ENCODE measurements around the gene ARHGEF5.
"Not testable (repeated sequence)": the region's sequence is repeated elsewhere in the genome, so short reads cannot be mapped to it uniquely, and the experiment has no call there.

Gene ARHGEF5

GRCh38 chr7:144355176-144355822 is at the start of gene ARHGEF5:
ARHGEF5 (plus strand) TSS chr7:144355402; CDS start chr7:144362670, 7,268 bp downstream.
- DNase-seq = not testable (repeated sequence)

- DNase-seq = not testable (repeated sequence)
Observed at GRCh38 chr7:144309702-144310101, 45.5 kb upstream of the ARHGEF5 start.

GRCh38 chr7:144311218-144311617 is 44.0 kb upstream of the ARHGEF5 start:
- DNase-seq = not testable (repeated sequence)

GRCh38 chr7:144311872-144312469 is 43.2 kb upstream of the ARHGEF5 start, which contains the start of gene OR2A1:
OR2A1 (plus strand) TSS chr7:144312419; CDS start chr7:144318125, 5,706 bp downstream.
- DNase-seq = not testable (repeated sequence)

DNA sequence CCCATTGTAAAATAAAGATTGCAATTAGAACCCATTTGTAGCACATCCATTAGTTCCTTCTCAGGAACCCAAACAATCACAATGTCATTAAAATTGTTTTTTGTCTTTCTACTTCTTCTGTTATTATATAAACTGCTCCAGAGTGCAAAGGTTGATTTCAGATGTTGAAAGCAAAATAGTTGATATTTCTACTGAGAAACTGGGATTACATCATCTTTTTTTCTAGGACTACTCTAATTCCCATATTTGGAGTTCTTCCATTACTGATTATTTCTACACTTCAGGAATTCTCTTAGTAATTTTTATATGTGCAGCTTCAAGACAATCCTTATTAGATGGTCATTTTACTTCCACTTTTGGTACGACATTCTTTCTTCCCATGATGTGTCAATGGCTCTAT is 37.7 kb upstream of the ARHGEF5 start:
- DNase-seq = not testable (repeated sequence)

DNA sequence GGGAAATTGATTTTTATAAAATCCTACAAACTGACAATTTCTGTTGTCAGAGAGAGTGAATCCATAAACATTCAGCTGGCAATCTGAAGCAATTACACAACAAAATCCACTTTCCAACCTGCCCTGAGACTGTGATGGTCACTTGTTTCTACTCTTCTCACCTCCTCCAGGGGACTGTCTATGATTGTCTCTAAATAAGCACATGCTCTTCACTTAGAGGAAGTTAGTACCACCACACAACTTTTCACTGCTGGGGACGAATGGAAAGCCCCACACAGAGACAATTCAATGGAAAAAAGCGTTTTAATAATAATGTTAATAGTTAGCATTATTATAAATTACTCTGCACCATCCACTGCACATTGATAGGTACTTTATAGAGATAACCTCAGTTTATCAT is 35.7 kb upstream of the ARHGEF5 start:
- not testable (repeated sequence) for DNase-seq

- not testable (repeated sequence) for DNase-seq
Observed at GRCh38 chr7:144321677-144322206, 33.5 kb upstream of the ARHGEF5 start.

- not testable (repeated sequence) for DNase-seq
Observed at GRCh38 chr7:144323359-144323758, 31.8 kb upstream of the ARHGEF5 start.

DNA sequence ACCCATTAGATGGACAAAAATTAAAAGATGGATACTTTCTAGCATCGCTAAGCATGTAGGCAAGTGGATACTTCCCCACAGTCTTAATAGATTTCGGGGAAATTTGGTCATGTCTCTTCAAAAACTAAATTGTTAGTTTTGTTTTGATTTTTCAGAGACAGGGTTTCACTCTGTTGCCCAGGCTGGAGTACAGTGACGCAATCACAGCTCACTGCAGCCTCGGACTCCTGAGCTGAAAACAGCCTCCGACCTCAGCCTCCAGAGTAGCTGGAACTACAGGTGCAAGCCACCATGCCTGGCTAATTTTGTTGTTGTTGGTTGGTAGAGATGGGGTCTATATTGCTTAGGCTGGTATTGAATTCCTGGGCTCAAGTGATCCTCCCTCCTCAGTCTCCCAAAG is 29.3 kb upstream of the ARHGEF5 start:
- DNase-seq = not testable (repeated sequence)

DNA sequence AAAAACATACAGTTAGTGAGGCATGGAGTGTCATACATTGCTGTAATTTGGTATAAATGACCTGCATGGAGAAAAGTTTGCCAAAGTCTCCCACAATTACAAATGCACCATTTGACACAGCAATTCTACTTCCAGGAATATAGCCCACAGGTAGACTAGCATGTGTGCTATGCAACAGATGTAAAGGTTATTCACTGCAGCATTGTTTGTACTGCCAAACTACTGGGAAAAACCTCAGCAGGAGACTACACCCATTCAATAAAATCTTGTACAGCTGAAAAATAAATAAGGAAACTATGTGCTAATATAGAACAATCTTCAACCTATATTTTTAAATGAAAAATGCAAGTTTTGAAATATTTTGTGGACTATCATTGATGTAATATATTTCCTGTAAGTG is 25.2 kb upstream of the ARHGEF5 start:
- DNase-seq = not testable (repeated sequence)

DNA sequence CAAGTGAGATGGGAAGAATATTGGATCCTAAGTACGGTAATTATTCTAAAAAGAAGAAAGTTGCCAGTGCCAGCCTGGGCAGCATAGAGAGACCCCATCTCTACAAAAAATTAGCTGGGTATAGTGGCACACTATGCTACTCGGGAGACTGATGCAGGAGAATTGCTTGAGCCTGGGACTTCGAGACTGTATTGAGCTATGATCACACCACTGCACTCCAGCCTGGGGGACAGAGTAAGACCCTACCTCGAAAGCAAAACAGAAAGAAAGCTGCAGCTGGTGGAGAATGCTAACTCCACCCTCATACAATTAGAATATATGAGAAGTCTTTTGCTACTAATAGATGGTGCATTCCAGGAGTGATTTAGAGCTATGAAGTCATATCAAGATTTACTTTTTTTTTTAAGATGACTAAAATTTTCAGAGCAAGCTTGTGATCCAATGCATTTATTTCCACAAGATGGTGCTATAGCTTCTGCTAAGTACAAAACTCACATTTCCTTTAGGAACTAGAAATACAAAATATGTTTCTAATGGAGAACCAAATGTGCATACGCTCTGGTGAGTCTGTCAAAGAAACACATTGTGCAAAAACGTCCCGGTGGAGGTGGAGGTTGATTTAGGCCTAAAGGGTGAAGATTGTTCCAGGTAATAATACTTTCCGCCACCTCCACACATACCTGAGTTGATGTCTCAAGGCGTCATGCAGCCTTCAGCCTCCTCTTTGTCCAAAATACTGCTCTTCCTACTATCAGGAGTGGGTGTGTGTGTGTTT is 23.8 kb upstream of the ARHGEF5 start:
- DNase-seq = not testable (repeated sequence)

DNA sequence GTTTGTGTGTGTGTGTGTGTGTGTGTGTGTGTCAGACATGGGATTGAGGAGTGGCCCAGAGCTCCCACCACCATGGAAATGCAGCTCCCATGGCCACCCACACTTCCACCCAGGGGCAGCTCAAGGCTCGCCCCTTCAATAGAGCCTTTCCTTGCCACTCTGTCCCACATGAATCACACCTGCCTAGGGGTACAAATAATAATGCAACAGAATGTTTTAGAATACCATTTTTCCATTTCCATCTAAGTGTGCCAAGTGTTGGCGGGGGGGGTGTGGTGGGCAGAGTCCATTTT is 23.3 kb upstream of the ARHGEF5 start:
- DNase-seq = not testable (repeated sequence)

DNA sequence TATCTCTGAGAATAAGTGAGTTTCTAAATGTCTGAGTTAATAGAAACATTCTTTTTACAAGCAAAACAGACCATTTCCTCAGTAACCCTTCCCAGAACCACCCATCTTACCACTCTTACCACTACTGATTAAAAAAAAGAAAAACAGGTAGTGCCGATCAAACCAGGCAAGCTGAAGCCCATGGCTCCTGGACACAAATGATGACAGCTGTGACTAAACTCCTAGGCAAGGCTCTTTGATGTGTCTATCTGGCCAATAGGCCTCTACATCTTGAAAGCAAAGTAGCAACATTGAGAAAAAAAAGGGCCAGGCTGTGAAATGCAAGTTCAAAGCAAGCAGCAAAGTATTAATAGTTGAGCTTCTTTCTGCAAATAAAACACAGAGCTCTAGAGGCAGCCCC is 6.6 kb upstream of the ARHGEF5 start:
- DNase-seq = not testable (repeated sequence)

DNA sequence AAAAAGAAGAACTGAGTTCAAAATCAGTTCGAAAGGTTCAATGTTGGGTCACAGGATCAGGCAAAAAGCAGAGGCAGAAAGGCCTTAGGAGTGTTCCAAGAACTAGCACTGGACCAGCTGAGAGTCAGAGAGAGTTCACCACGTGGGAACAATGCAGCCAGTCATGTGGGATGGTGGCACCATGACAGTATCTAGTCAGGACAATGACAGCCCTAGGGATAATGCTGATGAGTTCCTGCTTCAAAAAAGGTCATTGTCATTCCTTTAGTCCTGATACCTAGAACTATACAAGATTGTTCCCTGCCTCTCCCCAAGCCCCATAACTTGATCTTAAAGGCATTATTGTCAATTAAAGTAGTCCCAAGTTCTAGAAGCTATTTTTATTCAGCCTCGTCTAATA is 3.5 kb upstream of the ARHGEF5 start:
- DNase-seq = not testable (repeated sequence)

DNA sequence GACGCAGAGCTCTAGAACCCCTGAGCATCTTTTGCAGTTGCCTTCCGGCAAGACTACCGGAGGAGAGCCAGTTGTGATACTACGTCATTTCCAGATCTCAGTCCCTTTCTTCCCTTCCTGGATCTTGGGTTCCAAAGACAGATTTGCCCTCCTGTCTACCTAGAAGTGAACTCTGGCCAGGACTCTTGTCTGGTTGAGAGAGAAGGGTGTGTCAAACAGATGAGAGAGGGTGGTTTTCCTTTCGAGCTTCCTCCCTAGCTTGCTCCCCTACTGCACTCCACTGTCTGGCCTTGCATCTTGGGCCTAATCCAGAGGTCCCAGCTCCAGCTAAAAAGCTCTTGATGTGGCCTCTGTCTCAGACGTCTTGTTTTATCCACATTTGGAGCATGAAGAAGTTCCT is 983 bp downstream of the ARHGEF5 start:
- not testable (repeated sequence) for DNase-seq

GRCh38 chr7:144356860-144357259 is 1.7 kb downstream of the ARHGEF5 start:
- not testable (repeated sequence) for DNase-seq

GRCh38 chr7:144362061-144362460 is 6.9 kb downstream of the ARHGEF5 start:
- DNase-seq = not testable (repeated sequence)

DNA sequence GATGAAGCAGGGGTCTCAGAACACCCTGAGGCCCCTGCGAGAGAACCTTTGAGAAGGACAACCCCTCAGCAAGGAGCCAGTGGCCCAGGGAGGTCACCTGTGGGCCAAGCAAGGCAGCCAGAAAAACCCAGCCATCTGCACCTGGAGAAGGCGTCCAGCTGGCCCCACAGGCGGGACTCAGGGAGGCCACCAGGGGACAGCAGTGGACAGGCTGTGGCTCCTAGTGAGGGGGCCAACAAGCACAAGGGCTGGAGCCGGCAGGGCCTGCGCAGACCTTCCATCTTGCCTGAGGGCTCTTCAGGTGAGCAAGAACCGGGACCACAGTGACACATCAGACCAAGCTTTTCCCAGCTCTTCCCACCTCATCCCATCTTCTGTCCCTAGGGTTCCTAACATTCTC is 10.3 kb downstream of the ARHGEF5 start:
- not testable (repeated sequence) for DNase-seq

DNA sequence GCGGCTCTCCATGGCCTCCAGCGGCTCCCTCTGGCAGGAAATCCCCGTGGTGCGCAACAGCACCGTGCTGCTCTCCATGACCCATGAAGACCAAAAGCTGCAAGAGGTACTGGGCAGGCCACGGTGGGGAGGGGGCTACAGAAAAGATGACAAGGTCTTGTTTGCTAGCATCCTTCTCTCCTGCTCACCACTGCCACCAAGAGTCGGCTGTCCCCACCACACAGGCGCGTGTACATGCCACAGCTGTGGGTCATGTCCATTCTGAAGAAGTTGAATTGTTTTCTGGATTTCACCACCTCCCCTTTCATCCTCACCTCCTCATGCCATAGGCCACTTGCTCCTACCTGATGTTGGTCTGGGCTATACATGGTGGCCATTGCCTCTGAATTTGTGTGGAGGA is 12.0 kb downstream of the ARHGEF5 start:
- not testable (repeated sequence) for DNase-seq

DNA sequence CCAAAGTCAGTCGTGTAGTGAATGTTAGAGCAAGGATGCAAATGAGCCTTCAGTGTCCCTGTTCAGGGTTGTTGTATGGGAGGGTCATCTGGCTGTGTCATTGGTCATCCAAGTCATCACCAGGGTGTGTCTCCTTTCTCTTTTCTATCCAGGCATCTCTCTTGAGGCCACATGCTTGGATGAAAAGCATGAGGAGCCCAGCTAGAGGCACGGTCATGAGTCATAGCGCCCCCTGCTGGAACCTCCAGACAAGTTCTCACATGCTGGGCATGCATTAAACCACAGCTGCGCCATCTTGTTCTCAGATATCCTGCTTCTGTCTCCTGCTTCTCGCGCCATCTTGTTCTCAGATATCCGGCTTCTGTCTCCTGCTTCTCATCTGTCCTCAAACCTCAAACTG is 14.0 kb downstream of the ARHGEF5 start:
- DNase-seq = not testable (repeated sequence)

DNA sequence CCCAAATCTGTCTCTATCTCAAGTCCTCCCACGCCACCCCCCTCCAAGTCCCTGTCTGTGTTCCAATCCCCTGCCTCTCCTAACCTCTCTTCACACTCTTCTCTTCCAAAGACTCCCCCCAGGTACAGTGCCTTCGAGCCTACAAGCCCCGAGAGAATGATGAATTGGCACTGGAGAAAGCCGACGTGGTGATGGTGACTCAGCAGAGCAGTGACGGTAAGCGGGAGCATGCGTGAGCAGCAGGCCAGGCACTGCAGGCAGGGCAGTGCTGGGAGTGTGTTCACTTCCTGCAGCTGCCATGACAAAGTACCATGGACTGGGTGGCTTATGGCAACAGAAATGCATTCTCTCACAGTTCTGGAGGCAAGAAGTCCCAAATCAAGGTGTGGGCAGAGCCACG is 23.4 kb downstream of the ARHGEF5 start:
- no peak for DNase-seq

- no peak for DNase-seq
Observed at GRCh38 chr7:144379776-144380384, 24.7 kb downstream of the ARHGEF5 start.

GRCh38 chr7:144384071-144384470 is 28.9 kb downstream of the ARHGEF5 start:
- no peak for DNase-seq

All from hippocampal formation (tissue), 2 donors.